Testis (tissue), 2 donors: ENCODE measurements around the gene RLBP1.
A peak's percentile ranks its signal among the peaks of the same experiment; 100 is the strongest.

Experiments
- POLR2A ChIP-seq: fragments of 450-650 bp; IDR thresholded peaks from one replicate; pipeline ENCODE4 v1.6.1; 2017; ENCODE audit warnings: antibody characterized with exemption, mild to moderate bottlenecking, moderate library complexity
- TF ChIP-seq, protein P1 (sequence below), 3 experiments: fragments of 450-650 bp in 2 of 3; fragments of 200-600 bp in 1 of 3; sonication (generic) in 1 of 3; IDR thresholded peaks; one replicate each; pipeline ENCODE4 v1.5.1; 2016 to 2019; ENCODE audit warnings: antibody characterized with exemption in 3 of 3, mild to moderate bottlenecking in 2 of 3, moderate library complexity in 1 of 3

DNA sequence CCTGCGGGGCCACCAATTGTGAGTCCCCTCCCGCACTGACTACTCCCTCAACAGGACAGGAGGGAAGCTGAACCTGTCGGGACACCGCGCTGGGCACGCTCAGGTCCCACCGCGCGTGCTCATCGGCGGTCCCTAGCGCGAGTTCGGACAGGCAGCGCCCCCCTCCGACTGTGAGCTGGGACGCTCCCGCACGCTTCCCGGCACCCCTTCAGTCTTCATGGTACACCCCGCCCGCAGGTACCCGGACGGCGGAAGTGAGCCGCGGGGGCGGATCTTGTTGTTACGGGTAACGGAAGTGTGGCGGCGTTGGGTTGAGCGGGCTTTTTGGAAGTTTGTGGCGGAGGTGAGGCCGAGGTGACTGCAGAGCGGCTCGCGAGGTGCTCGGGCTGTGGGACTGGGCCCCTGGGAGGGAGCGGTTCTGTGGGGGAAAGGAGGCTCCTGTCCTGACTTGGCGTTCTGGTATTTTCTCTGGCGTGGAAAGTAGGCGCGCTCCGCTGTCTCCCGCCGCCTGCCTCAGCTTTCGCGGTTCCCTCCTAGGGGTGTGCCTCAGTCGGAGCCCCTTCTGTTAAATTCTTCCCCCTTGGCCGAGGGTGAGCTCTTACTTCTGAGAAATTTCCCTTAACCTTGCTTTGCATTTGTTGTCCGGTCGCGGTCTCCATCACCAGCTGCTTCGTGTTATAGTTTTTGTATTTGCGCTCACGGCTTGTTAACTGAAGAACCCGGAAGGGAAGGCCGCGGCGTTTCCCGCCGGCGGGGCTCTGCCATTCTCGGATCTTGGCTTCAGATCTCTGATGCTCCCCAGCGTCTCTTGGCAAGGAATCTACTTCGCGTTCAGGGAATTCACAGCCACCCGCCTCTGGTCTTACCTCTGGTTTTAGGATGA lies 22.6 kb upstream of the RLBP1 start, which contains the start of gene FANCI:
- TF ChIP-seq, protein P1, sequence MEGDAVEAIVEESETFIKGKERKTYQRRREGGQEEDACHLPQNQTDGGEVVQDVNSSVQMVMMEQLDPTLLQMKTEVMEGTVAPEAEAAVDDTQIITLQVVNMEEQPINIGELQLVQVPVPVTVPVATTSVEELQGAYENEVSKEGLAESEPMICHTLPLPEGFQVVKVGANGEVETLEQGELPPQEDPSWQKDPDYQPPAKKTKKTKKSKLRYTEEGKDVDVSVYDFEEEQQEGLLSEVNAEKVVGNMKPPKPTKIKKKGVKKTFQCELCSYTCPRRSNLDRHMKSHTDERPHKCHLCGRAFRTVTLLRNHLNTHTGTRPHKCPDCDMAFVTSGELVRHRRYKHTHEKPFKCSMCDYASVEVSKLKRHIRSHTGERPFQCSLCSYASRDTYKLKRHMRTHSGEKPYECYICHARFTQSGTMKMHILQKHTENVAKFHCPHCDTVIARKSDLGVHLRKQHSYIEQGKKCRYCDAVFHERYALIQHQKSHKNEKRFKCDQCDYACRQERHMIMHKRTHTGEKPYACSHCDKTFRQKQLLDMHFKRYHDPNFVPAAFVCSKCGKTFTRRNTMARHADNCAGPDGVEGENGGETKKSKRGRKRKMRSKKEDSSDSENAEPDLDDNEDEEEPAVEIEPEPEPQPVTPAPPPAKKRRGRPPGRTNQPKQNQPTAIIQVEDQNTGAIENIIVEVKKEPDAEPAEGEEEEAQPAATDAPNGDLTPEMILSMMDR (IDR thresholded peaks at IDR 0.05): peak; percentile 44 to 64 (median 61)
- no peak for TF ChIP-seq POLR2A
